ENCODE results near the gene PSMB5.

The PSMB5 gene

GRCh38 chr14:22987291-22987690 is 47.4 kb downstream of the PSMB5 start:
- DNase-seq (ENCODE audit: low read depth in 3 of 3) = no peak

- peak; percentile 71 to 86 (median 77) for DNase-seq (ENCODE audit: low read depth in 3 of 3)
Measured at GRCh38 chr14:22986508-22987054, 48.1 kb downstream of the PSMB5 start.

- no peak for DNase-seq (ENCODE audit: low read depth in 3 of 3)
Measured at GRCh38 chr14:22985894-22986507, 48.7 kb downstream of the PSMB5 start.

- DNase-seq (ENCODE audit: low read depth in 3 of 3) = no peak
Measured at GRCh38 chr14:22984959-22985658, 49.6 kb downstream of the PSMB5 start.

GRCh38 chr14:22982477-22983245 is 52.0 kb downstream of the PSMB5 start, which contains the start of gene AJUBA:
Gene AJUBA, minus strand, starts transcription at chr14:22982551. Its CDS starts 285 bp downstream, at chr14:22982266.
- DNase-seq (ENCODE audit: low read depth in 3 of 3) = peak; percentile 55 to 65 (median 56)

GRCh38 chr14:22981876-22982476 is 52.7 kb downstream of the PSMB5 start:
- DNase-seq (ENCODE audit: low read depth in 3 of 3) = peak in 1 of 3 experiments; percentile 11

GRCh38 chr14:22981090-22981875 is 53.4 kb downstream of the PSMB5 start:
- DNase-seq (ENCODE audit: low read depth in 3 of 3) = peak in 1 of 3 experiments; percentile 12

- DNase-seq (ENCODE audit: low read depth in 3 of 3) = peak; percentile 18 to 50 (median 34)
Measured at GRCh38 chr14:22980672-22981089, 54.0 kb downstream of the PSMB5 start.

- no peak for DNase-seq (ENCODE audit: low read depth in 3 of 3)
Measured at GRCh38 chr14:22979748-22980392, 54.8 kb downstream of the PSMB5 start.

- DNase-seq (ENCODE audit: low read depth in 3 of 3) = no peak
Measured at GRCh38 chr14:22978981-22979671, 55.6 kb downstream of the PSMB5 start.

- no peak for DNase-seq (ENCODE audit: low read depth in 3 of 3)
Measured at GRCh38 chr14:22978487-22978837, 56.2 kb downstream of the PSMB5 start.

GRCh38 chr14:22977684-22978486 is 56.8 kb downstream of the PSMB5 start:
- no peak for DNase-seq (ENCODE audit: low read depth in 3 of 3)

- no peak for DNase-seq (ENCODE audit: low read depth in 3 of 3)
Measured at GRCh38 chr14:22977434-22977683, 57.3 kb downstream of the PSMB5 start.

GRCh38 chr14:22976620-22977433 is 57.9 kb downstream of the PSMB5 start:
- no peak for DNase-seq (ENCODE audit: low read depth in 3 of 3)
